ENCODE measurements around the gene TBL3.

DNA sequence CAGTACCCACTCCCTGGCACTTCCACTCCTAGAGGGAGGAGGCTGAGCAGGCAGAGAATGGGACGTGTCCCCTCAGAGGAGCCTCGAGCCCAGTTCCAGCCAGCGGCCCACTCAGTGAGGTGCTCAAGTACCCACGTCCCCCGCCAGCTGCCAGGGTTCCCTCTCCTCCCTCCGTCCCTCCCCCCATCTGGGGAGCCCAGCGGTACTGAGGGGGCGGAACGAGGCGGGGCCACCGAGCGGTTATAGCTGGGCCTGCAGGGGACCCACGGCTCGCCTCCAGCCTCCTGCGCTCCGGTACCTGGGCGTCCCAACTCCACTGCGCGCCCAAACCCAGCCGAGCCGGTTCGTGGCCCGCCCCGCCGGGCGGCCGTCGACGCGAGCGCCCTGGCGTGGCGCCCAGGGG lies 47.7 kb downstream of the TBL3 start, which contains the start of gene NPW:
- TF ChIP-seq, protein P1, sequence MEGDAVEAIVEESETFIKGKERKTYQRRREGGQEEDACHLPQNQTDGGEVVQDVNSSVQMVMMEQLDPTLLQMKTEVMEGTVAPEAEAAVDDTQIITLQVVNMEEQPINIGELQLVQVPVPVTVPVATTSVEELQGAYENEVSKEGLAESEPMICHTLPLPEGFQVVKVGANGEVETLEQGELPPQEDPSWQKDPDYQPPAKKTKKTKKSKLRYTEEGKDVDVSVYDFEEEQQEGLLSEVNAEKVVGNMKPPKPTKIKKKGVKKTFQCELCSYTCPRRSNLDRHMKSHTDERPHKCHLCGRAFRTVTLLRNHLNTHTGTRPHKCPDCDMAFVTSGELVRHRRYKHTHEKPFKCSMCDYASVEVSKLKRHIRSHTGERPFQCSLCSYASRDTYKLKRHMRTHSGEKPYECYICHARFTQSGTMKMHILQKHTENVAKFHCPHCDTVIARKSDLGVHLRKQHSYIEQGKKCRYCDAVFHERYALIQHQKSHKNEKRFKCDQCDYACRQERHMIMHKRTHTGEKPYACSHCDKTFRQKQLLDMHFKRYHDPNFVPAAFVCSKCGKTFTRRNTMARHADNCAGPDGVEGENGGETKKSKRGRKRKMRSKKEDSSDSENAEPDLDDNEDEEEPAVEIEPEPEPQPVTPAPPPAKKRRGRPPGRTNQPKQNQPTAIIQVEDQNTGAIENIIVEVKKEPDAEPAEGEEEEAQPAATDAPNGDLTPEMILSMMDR (IDR thresholded peaks at IDR 0.05): no peak
- TF ChIP-seq POLR2A (IDR thresholded peaks at IDR 0.05): no peak
